Panc1 (cell line): Measurements from ENCODE around the gene ACP3. TPM values are rescaled to one million over a fixed set of nuclear protein-coding genes. Genes with fewer than 3 reads are reported as not detected.

Experiments used
- ATAC-seq: fragments of 200-7000 bp; cut with Tn5 transposase; 2 replicates; pipeline ENCODE4 v1.9.1; 2020; ENCODE audit warnings: mild to moderate bottlenecking, moderate library complexity
- BruUV-seq: library from RNA; stranded (reverse); fragments of 400-500 nt; replicated peaks from 2 replicates; lab custom pipeline; 2021; lab: Mats Ljungman, UMichigan
- CTCF ChIA-PET: fragments of 300-600 bp; sonication (Branson Sonifier 250); formaldehyde crosslinking; loops from one replicate; lab custom pipeline; 2022; ENCODE audit warnings: antibody characterized with exemption; lab: Charles Lee
- POLR2A ChIA-PET: fragments of 300-600 bp; sonication (Branson Sonifier 250); formaldehyde crosslinking; loops from one replicate; lab custom pipeline; 2022; ENCODE audit warnings: antibody characterized with exemption; lab: Charles Lee
- DNase-seq: peaks from one replicate; pipeline ENCODE4 v3.0.0-alpha.2; 2010; ENCODE audit warnings: low read depth, low spot score
- H3K27ac ChIP-seq: 2 replicates; pipeline ENCODE4 v1.5.1; 2011; ENCODE audit warnings: mild to moderate bottlenecking, low read length, inconsistent platforms
- H3K27me3 ChIP-seq: fragments of 200-500 bp; sonication (Bioruptor generic); 2 replicates; pipeline ENCODE4 v1.6.0; 2014; ENCODE audit warnings: low read length, inconsistent platforms; ENCODE audit not compliant: control insufficient read depth, insufficient read depth
- H3K36me3 ChIP-seq: fragments of 200-500 bp; sonication (Bioruptor generic); 2 replicates; pipeline ENCODE4 v1.5.1; 2014; ENCODE audit warnings: inconsistent platforms, mild to moderate bottlenecking, low read length, moderate library complexity; ENCODE audit not compliant: control insufficient read depth, insufficient read depth
- H3K4me1 ChIP-seq: 2 replicates; pipeline ENCODE4 v1.5.1; 2011; ENCODE audit warnings: inconsistent platforms, mild to moderate bottlenecking, low read length, moderate library complexity; ENCODE audit not compliant: control insufficient read depth, insufficient read depth
- H3K4me3 ChIP-seq, 2 experiments: 2 replicates each; pipeline ENCODE4 v1.5.1; 2011 to 2012; ENCODE audit warnings: low read depth in 2 of 2, low read length in 2 of 2, mild to moderate bottlenecking in 2 of 2, inconsistent platforms in 1 of 2, moderate library complexity in 1 of 2
- H3K9me3 ChIP-seq: fragments of 200-500 bp; sonication (Bioruptor generic); 2 replicates; pipeline ENCODE4 v1.5.1; 2014; ENCODE audit warnings: low read depth, mild to moderate bottlenecking, inconsistent platforms, low read length, moderate library complexity; ENCODE audit not compliant: control insufficient read depth, insufficient read depth
- POLR2AphosphoS5 ChIP-seq: IDR thresholded peaks from 2 replicates; pipeline ENCODE4 v1.6.1; 2012; ENCODE audit warnings: mild to moderate bottlenecking, low read depth, low read length, moderate library complexity
- SIN3A ChIP-seq: IDR thresholded peaks from 2 replicates; pipeline ENCODE4 v1.6.1; 2012; ENCODE audit warnings: low read depth, mild to moderate bottlenecking, low read length, moderate library complexity, borderline replicate concordance; ENCODE audit not compliant: insufficient read depth
- TCF7L2 ChIP-seq: IDR thresholded peaks from 2 replicates; pipeline ENCODE4 v1.6.1; 2011; ENCODE audit warnings: mild to moderate bottlenecking, low read depth, low read length, inconsistent platforms
- in situ Hi-C: cut with HindIII; loops from 2 replicates; pipeline ENCODE4 v1.10.0; 2016; ENCODE audit warnings: low sequenced_read_pairs, low pct_unique_long_range_greater_than_20kb
- intact Hi-C: fragments of 100-400 bp; cut with micrococcal nuclease; formaldehyde crosslinking; loops from one replicate; pipeline ENCODE4 v1.10.0; 2022; ENCODE audit not compliant: unreplicated experiment
- total RNA-seq: library from RNA; stranded (reverse); gene quantifications from one replicate; pipeline ENCODE4 v1.2.1, GENCODE V29; 2021; ENCODE audit not compliant: unreplicated experiment
- TF ChIP-seq, protein P1 (sequence below): fragments of 450-650 bp; IDR thresholded peaks from 2 replicates; pipeline ENCODE4 v1.5.1; 2017; ENCODE audit warnings: mild to moderate bottlenecking
- TF ChIP-seq, protein P2 (sequence below), 2 experiments: IDR thresholded peaks; 2 replicates each; pipeline ENCODE4 v1.6.1; 2011 to 2012; ENCODE audit warnings: low read depth in 2 of 2, control low read depth in 1 of 2, low read length in 1 of 2, mild to moderate bottlenecking in 1 of 2, moderate library complexity in 1 of 2; ENCODE audit not compliant: insufficient read depth in 1 of 2

ACP3 gene
- total RNA-seq, 1 experiment from 2014 or later: not detected

DNA sequence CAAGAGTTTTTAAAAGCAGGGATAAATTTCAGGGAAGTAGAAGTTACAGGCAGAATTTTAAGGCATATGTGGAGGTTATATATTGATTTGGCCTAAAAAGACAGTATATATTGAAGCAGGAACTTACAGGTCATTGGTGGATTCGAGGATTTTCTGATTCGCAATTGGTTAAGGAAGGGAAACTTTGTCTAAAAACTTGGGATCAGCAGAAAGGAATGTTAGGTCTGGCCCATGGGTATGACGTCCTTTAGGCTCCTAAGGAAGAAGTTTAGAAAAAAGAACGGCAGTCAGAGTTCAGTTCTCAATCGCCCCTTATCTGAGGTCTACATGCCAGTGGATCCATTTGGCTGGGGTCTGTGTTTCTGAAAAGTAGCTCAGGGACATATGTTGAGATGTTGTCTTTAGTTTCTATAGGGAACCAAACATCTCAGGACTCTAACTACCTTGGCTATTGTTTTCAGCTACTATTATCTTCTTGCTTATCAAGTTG, 33.2 kb upstream of the ACP3 start:
- Histone ChIP-seq H3K4me1 (no peaks in the 10 kb centered on the region), H3K36me3 (no peaks in the 10 kb centered on the region), H3K4me3 (no peak overlapping the region), H3K9me3 (no peaks in the 10 kb centered on the region), H3K27ac (no peak overlapping the region), H3K27me3 (peaks cover 4% of the 10 kb centered on the region; the same call in 1 of the 2 replicates)
- ATAC-seq (no peak), DNase-seq (no peak)
- intact Hi-C loops (no loop called here), in situ Hi-C loops (no loop called here)
- no TSS peak for BruUV-seq
- ChIA-PET CTCF (no interaction called here), POLR2A (no interaction called here)
- no peak for TF ChIP-seq SIN3A
- TF ChIP-seq, protein P1, sequence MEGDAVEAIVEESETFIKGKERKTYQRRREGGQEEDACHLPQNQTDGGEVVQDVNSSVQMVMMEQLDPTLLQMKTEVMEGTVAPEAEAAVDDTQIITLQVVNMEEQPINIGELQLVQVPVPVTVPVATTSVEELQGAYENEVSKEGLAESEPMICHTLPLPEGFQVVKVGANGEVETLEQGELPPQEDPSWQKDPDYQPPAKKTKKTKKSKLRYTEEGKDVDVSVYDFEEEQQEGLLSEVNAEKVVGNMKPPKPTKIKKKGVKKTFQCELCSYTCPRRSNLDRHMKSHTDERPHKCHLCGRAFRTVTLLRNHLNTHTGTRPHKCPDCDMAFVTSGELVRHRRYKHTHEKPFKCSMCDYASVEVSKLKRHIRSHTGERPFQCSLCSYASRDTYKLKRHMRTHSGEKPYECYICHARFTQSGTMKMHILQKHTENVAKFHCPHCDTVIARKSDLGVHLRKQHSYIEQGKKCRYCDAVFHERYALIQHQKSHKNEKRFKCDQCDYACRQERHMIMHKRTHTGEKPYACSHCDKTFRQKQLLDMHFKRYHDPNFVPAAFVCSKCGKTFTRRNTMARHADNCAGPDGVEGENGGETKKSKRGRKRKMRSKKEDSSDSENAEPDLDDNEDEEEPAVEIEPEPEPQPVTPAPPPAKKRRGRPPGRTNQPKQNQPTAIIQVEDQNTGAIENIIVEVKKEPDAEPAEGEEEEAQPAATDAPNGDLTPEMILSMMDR: no peak
- TF ChIP-seq, protein P2, sequence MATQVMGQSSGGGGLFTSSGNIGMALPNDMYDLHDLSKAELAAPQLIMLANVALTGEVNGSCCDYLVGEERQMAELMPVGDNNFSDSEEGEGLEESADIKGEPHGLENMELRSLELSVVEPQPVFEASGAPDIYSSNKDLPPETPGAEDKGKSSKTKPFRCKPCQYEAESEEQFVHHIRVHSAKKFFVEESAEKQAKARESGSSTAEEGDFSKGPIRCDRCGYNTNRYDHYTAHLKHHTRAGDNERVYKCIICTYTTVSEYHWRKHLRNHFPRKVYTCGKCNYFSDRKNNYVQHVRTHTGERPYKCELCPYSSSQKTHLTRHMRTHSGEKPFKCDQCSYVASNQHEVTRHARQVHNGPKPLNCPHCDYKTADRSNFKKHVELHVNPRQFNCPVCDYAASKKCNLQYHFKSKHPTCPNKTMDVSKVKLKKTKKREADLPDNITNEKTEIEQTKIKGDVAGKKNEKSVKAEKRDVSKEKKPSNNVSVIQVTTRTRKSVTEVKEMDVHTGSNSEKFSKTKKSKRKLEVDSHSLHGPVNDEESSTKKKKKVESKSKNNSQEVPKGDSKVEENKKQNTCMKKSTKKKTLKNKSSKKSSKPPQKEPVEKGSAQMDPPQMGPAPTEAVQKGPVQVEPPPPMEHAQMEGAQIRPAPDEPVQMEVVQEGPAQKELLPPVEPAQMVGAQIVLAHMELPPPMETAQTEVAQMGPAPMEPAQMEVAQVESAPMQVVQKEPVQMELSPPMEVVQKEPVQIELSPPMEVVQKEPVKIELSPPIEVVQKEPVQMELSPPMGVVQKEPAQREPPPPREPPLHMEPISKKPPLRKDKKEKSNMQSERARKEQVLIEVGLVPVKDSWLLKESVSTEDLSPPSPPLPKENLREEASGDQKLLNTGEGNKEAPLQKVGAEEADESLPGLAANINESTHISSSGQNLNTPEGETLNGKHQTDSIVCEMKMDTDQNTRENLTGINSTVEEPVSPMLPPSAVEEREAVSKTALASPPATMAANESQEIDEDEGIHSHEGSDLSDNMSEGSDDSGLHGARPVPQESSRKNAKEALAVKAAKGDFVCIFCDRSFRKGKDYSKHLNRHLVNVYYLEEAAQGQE (IDR thresholded peaks at IDR 0.05; ENCODE audit: insufficient read depth in 1 of 2, low read depth in 2 of 2, low read length in 1 of 2): no peak
- no peak for TF ChIP-seq TCF7L2
- no peak for TF ChIP-seq POLR2AphosphoS5

DNA sequence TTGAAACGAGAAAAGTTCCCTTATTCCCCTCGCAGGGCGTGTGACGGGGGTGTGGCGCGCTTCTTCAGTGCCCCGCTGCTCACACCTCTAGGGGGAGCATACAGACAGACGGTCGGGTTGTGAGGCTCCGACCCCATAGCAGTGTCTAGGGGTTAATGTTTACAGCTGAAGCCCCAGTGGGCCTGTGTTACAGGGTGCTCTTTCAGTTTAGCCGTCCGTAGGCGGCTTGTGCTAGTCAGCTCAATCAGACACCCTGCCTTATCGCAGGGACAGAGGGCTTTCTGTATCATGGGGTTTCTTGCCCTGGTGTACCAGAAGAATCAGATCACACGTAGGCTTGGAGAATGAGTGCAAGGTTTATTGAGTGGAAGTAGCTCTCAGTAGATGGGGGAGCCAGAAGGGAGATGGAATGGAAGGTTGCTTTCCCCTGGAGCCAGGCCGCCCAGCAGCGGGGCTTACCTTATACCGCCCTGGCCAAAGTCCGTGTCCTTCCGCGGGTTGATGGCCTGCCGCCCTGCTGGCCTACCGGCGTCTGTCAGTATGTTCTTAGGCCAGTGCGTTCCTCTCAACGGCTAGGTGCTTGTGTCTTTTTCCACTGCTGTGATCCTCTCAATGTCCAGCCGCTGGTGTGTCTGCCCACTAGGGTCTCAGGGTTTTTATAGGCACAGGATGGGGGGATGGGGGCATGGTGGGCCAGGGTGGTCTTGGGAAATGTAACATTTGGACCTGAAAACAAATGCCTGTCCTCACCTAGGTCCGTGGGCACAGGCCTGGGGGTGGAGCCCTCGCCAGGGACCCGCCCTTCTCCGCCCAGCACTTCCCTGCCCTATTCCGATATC, 32.2 kb upstream of the ACP3 start:
- DNase-seq (no peak), ATAC-seq (peak; percentile 92)
- no peak overlapping the region for H3K27ac ChIP-seq
- peak overlapping the region; percentile 27 to 49 for H3K4me3 ChIP-seq
- peaks cover 4% of the 10 kb centered on the region; the same call in 1 of the 2 replicates for H3K27me3 ChIP-seq
- no TSS peak for BruUV-seq
- TF ChIP-seq, protein P1: peak; percentile 78
- TF ChIP-seq, protein P2 (IDR thresholded peaks at IDR 0.05; ENCODE audit: insufficient read depth in 1 of 2, low read depth in 2 of 2, low read length in 1 of 2): no peak
- no peak for TF ChIP-seq TCF7L2
- H3K9me3 ChIP-seq: no peaks in the 10 kb centered on the region
- H3K4me1 ChIP-seq: no peaks in the 10 kb centered on the region
- H3K36me3 ChIP-seq: no peaks in the 10 kb centered on the region
- ChIA-PET POLR2A (no interaction called here), CTCF (no interaction called here)
- in situ Hi-C loops: no loop called here
- intact Hi-C loops: no loop called here
